GM10248 (cell line): ENCODE measurements around the gene BCL2.

Source experiments
- CTCF ChIA-PET: fragments of 300-600 bp; sonication (Branson Sonifier 250); formaldehyde crosslinking; extraction: SDS; loops from one replicate; lab custom pipeline; 2021; ENCODE audit warnings: antibody characterized with exemption; lab: Yijun Ruan, JAX
- POLR2A ChIA-PET: fragments of 350-650 bp; sonication (Branson Sonifier 250); formaldehyde crosslinking; extraction: SDS; loops from one replicate; lab custom pipeline; 2020; ENCODE audit warnings: antibody characterized with exemption; lab: Yijun Ruan, JAX
- DNase-seq: peaks from one replicate; pipeline ENCODE4 v3.0.0; 2012; ENCODE audit errors: extremely low spot score
- TF ChIP-seq, protein P1 (sequence below): IDR thresholded peaks from 2 replicates; pipeline ENCODE4 v1.5.1; 2012; ENCODE audit warnings: mild to moderate bottlenecking, low read depth; ENCODE audit errors: extremely low read depth, missing control alignments, control extremely low read depth

The BCL2 gene

DNA sequence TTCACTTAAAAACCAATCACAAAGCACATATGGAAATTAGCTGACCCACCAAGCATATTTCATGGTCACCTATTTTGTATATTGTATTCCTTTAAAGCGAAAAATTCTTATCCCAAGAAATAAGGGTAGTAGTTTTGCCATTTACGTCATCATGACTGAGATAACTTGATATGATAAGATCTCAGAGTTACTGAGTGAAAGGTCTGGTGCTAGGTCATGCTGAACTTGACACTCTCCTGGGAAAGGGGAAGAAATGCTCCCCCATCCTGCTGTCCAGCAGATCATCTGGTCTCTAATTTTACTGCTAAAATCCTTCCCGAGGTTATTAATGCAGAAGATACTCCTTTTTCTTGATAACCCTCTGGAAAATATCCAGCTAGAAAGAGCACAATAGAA lies 78.3 kb downstream of the BCL2 start:
- TF ChIP-seq, protein P1, sequence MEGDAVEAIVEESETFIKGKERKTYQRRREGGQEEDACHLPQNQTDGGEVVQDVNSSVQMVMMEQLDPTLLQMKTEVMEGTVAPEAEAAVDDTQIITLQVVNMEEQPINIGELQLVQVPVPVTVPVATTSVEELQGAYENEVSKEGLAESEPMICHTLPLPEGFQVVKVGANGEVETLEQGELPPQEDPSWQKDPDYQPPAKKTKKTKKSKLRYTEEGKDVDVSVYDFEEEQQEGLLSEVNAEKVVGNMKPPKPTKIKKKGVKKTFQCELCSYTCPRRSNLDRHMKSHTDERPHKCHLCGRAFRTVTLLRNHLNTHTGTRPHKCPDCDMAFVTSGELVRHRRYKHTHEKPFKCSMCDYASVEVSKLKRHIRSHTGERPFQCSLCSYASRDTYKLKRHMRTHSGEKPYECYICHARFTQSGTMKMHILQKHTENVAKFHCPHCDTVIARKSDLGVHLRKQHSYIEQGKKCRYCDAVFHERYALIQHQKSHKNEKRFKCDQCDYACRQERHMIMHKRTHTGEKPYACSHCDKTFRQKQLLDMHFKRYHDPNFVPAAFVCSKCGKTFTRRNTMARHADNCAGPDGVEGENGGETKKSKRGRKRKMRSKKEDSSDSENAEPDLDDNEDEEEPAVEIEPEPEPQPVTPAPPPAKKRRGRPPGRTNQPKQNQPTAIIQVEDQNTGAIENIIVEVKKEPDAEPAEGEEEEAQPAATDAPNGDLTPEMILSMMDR: no peak
- POLR2A ChIA-PET: no interaction called here
- no peak for DNase-seq
- CTCF ChIA-PET: interaction anchor here (1.1 to 1.2 kb wide), 2 partner anchors 29 to 106 kb away, joined by 3 read pairs; no protein-coding TSS in a partner anchor

DNA sequence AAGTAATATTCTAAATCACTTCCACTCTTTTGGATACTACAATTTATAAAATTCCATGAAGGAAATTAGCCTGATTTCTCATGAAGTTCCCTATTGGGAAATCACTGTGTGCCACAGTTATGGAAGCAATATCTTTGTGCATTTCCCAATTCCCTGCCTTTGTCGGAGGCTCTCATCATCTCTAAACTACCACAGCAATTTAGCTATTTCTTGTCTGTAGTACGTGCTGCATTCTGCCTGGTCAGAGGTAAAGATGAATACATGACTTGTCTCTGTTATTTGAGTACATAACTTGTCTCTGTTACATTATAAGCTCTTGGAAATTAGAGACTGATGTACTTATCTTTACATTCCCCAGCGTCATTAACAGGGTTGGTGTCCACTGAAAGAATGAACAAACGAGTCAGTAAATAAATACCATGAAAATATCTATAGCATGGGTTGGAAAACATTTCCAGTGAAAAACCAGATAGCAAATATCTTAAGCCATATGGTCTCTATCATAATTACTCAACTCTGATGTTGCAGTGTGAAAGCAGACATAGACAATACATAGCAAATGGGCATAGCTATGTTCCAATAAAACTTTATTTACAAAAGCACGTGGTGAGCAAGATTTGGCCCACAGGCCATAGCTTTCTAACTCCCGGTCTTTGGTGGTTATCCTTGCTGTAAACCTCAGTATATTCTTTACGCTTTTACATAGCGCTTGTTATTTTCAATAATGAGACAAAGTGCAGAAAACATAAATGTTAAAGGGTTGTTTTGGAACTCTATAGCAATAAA lies 78.8 kb downstream of the BCL2 start:
- TF ChIP-seq, protein P1: no peak
- CTCF ChIA-PET: interaction anchor here (1.1 to 1.2 kb wide), 2 partner anchors 30 to 105 kb away, joined by 3 read pairs; no protein-coding TSS in a partner anchor
- no peak for DNase-seq
- POLR2A ChIA-PET: no interaction called here

DNA sequence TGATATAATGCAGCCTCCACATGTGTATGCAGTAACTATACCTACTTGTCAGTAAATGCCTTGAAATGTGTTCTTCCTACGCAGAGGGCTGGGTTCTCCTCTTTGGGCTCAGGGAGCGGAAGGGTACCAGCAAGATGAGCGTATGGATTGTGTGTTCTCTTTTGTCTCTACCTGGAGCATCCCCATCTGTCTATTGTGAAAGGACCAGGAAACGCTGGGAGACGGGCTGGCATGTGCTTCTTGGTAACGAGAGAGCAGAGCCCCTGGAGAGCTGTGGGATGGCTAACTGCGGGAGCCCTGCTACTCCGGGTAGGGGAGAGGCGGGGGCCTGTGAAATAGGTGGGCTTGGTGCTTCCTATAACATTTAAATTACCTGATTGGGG lies 80.9 kb downstream of the BCL2 start:
- DNase-seq: no peak
- ChIA-PET CTCF (interaction anchor here (1.3 kb wide), 1 partner anchor 14 kb away, joined by 3 read pairs; no protein-coding TSS in a partner anchor), POLR2A (no interaction called here)
- TF ChIP-seq, protein P1: no peak

DNA sequence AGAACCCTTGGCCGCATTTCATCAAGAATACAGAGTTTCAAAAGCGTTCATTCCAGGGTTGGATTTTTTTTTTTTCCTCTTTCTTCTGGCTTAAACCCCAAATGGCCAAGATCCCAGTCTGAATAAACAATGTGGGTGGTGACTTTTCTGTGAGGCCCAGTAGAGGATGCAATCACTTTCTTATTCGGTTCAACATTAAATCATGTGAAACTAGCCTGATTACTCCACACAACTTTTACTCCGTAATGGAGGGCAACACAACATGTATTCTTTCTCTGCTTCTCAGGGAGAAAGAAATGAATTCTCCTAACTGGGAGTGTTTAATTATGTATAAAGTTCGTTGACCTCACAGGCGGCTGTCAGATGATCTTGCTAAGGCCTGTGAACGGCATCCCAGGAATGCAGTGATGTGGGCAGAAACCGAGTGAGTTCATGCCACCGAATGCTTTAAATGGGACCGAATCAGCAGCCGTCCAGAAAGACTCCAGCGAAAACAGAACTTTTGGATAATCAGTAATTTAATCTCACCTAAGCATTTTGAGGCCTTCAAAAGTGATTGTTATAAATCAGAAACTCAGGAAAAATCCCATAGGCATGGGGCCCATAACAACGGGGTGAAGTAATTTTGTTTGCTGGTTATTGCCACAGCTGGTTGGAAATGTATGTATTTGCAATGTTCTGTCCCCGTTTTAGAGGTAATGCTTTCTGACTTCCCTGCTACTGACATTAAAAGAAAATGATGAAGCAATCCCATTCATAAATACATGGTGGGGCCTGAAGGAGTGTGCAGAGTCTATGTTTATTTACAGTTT lies 81.5 kb downstream of the BCL2 start:
- POLR2A ChIA-PET: no interaction called here
- DNase-seq: no peak
- CTCF ChIA-PET: interaction anchor here (0.6 to 1.8 kb wide), 4 partner anchors 12 to 779 kb away, joined by 3 to 4 read pairs (median 4); no protein-coding TSS in a partner anchor
- TF ChIP-seq, protein P1: no peak

DNA sequence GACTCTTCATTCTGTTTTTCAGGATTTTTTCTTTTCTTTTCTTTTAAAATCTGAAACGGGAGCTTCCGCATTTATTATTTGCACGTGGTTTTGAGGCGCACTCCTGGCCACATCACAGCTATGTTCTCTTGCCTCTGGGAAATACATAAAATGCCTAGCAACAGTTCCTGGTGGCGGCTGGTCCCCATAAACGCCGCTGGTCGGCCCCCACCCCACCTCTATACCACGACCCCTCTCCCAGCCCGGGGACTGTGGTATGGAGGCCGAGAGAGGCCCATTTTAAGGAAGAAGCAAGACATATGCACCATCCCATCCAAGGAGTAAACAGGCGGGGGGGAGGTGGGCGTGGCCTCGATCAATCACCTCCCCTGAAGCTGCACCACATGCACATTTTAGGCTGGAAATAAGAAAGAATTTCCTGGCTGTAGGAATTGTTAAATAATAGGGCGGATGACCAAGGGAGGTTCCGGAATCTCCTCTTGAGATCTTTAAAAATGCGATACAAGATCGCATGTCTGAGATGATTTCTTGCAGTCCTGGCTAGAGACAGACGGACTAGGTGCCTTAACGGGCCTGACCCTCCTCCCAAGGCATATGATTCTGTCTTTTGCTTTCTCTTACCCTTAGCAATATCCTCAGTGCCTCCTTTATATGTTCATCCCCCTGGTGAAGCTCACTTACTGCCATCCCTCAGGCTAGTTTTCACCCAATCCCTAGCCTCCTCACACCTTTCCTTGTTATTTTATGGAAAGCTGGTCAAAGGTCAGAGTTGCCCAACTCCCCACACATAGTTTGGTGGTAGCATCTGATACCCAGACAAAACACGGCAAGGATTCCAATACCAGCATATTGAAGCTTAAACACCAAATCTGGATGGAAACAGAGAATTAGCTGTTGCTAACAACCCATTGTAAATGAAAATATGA lies 82.4 kb downstream of the BCL2 start:
- CTCF ChIA-PET: interaction anchor here (0.6 to 1.8 kb wide), 3 partner anchors 11 to 778 kb away, joined by 3 to 4 read pairs (median 4); no protein-coding TSS in a partner anchor
- POLR2A ChIA-PET: no interaction called here
- DNase-seq: no peak
- TF ChIP-seq, protein P1: no peak
